GM12865 (cell line): Measurements from ENCODE around the gene CD1C.
A peak's percentile ranks its signal among the peaks of the same experiment; 100 is the strongest.
"Not testable (repeated sequence)": the region's sequence is repeated elsewhere in the genome, so short reads cannot be mapped to it uniquely, and the experiment has no call there.

Source experiments
- DNase-seq: peaks from one replicate; pipeline ENCODE4 v3.0.0; 2010; ENCODE audit warnings: low read depth
- H3K4me3 ChIP-seq: 2 replicates; pipeline ENCODE4 v1.5.1; 2011; ENCODE audit warnings: mild to moderate bottlenecking, low read depth, low read length, control low read depth
- CTCF ChIP-seq: IDR thresholded peaks from 2 replicates; pipeline ENCODE4 v1.5.1; 2011; ENCODE audit warnings: low read length, control low read depth, low read depth, inconsistent platforms; ENCODE audit not compliant: insufficient read depth; ENCODE audit errors: missing control alignments

The CD1C gene

GRCh38 chr1:158331481-158332150 is 41.9 kb downstream of the CD1C start, which contains the start of gene CD1B:
TSS of gene CD1B (minus strand) at chr1:158331531. CDS start at chr1:158331423, 108 bp downstream.
- no peak for DNase-seq
- H3K4me3 ChIP-seq = no peak within 1 kb of the TSS

DNA sequence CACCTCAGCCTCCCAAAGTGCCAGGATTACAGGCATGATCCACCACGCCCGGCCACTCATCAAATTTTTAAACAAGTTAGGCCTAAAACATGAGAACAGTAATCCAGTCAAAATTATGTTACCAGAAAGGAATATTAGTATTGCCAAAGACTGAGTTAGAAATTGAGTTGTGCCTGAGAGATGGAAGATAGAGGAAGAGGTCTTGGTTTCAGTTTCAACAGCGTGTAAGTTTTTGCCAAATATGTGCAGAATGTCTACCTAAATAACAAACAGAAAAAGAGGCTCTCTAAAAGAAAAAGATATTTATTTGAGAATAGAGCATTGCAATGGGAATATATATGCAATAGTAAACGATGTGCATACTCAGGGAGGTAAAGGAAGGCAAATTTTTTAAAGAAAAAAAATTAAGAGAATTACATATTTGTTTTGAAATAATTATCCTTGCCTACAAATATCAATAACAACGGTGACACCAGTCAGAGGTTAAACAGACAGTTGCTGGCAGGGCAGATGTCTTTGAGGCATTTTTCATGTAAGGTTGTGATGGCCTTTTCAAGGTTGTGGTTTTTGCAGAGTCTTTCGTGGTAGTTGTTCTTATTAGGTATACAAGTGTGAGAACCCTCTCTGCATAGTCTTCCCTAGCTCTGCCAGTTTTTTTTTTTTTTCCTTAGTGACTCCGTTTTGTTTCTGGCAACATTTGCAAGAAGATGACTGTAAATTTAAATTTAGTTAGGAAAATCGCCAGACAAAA is 43.9 kb downstream of the CD1C start:
- H3K4me3 ChIP-seq = no peak overlapping the region
- DNase-seq = no peak

More at GRCh38 chr1:158331481-158332150, 41.9 kb downstream of the CD1C start, which contains the start of gene CD1B:
- TF ChIP-seq CTCF = no peak

GRCh38 chr1:158334526-158335212 is 44.9 kb downstream of the CD1C start:
- DNase-seq = no peak
- H3K4me3 ChIP-seq = no peak overlapping the region
- no peak for TF ChIP-seq CTCF

More for the DNA sequence above, 43.9 kb downstream of the CD1C start:
- no peak for TF ChIP-seq CTCF

DNA sequence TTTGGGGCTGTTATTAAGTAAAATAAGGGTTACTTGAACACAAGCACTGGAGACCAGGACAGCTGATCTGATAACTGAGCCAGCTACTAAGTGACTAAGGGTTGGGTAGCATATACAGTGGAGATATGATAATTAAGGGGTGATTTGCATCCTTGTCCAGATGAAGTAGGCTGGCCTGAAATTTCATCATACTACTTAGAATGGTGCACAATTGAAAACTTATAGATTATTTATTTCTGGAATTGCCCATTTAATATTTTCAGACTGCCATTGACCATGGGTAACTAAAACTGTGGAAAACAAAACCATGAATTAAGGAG is 45.5 kb downstream of the CD1C start:
- no peak for DNase-seq
- TF ChIP-seq CTCF = no peak
- H3K4me3 ChIP-seq = no peak overlapping the region

DNA sequence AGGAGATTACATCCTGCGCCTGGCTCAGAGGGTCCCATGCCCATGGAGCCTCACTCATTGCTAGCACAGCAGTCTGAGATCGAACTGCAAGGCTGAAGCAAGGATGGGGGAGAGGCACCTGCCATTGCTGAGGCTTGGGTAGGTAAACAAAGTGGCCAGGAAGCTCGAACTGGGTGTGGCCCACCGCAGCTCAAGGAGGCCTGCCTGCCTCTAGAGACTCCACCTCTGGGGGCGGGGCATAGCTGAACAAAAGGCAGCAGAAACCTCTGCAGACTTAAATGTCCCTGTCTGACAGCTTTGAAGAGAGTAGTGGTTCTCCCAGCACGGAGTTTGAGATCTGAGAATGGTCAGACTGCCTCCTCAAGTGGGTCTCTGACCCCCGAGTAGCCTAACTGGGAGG is 46.7 kb downstream of the CD1C start:
- not testable (repeated sequence) for H3K4me3 ChIP-seq
- peak; percentile 24 for DNase-seq
